RWPE1 (cell line): ENCODE data around the gene PRICKLE2.

Source experiments
- CTCF ChIA-PET: fragments of 350-600 bp; sonication (Branson Sonifier 250); formaldehyde crosslinking; extraction: SDS; loops from one replicate; lab custom pipeline; 2021; lab: Yijun Ruan, JAX
- POLR2A ChIA-PET: fragments of 400-600 bp; formaldehyde crosslinking; extraction: SDS; loops from one replicate; lab custom pipeline; 2020; ENCODE audit warnings: antibody characterized with exemption; ENCODE audit not compliant: low non-redundant PET; lab: Yijun Ruan, JAX
- DNase-seq: peaks from one replicate; pipeline ENCODE4 v3.0.0; 2012; ENCODE audit warnings: low spot score
- H3K27ac ChIP-seq: fragments of 450-650 bp; 2 replicates; pipeline ENCODE4 v1.5.1; 2017
- CTCF ChIP-seq: fragments of 450-650 bp; conservative IDR thresholded peaks from 2 replicates; pipeline ENCODE4 v1.5.1; 2017; ENCODE audit warnings: low read depth, mild to moderate bottlenecking

Gene PRICKLE2

GRCh38 chr3:64216274-64217147 lies 8.8 kb downstream of the PRICKLE2 start:
- DNase-seq, result peak; percentile 53
- ChIA-PET CTCF (interaction anchor here (0.6 to 0.7 kb wide), 3 partner anchors 138 to 524 kb away, joined by 3 to 4 read pairs (median 3); no protein-coding TSS in a partner anchor), POLR2A (no interaction called here)
- H3K27ac ChIP-seq, result peak overlapping the region; percentile 79
- no peak for TF ChIP-seq CTCF

GRCh38 chr3:64215559-64215958 lies 9.7 kb downstream of the PRICKLE2 start:
- H3K27ac ChIP-seq, result no peak overlapping the region
- no peak for DNase-seq
- ChIA-PET POLR2A (no interaction called here), CTCF (no interaction called here)
- TF ChIP-seq CTCF, result no peak

GRCh38 chr3:64215103-64215502 lies 10.2 kb downstream of the PRICKLE2 start:
- CTCF ChIA-PET, result no interaction called here
- no peak for TF ChIP-seq CTCF
- no peak for DNase-seq
- peak overlapping the region; percentile 85; the same call in 1 of the 2 replicates for H3K27ac ChIP-seq
- POLR2A ChIA-PET, result no interaction called here

GRCh38 chr3:64214381-64215018 lies 10.8 kb downstream of the PRICKLE2 start:
- no peak for DNase-seq
- ChIA-PET POLR2A (no interaction called here), CTCF (no interaction called here)
- no peak for TF ChIP-seq CTCF
- peak overlapping the region; percentile 85 for H3K27ac ChIP-seq

- CTCF ChIA-PET, result no interaction called here
- peak overlapping the region; percentile 85 for H3K27ac ChIP-seq
- TF ChIP-seq CTCF, result no peak
- peak; percentile 26 for DNase-seq
- POLR2A ChIA-PET, result no interaction called here
These were observed 11.3 kb downstream of the PRICKLE2 start for GRCh38 chr3:64213962-64214379.

GRCh38 chr3:64213224-64213878 lies 11.9 kb downstream of the PRICKLE2 start:
- TF ChIP-seq CTCF, result no peak
- CTCF ChIA-PET, result no interaction called here
- DNase-seq, result no peak
- H3K27ac ChIP-seq, result peak overlapping the region; percentile 85
- POLR2A ChIA-PET, result no interaction called here
